NCI-H1694 (cell line): Measurements from ENCODE around the gene RSPH1.

Source experiments
- DNase-seq: peaks from one replicate; lab custom pipeline; 2025; lab: John Stamatoyannopoulos, UW

RSPH1 gene

GRCh38 chr21:42496120-42496838 is at the start of gene RSPH1:
Gene RSPH1, minus strand, starts transcription at chr21:42496224. Its CDS starts 38 bp downstream, at chr21:42496186.
- peak; percentile 97 for DNase-seq

- no peak for DNase-seq
Measured at GRCh38 chr21:42545745-42546144, 49.7 kb upstream of the RSPH1 start.

GRCh38 chr21:42545317-42545716 is 49.3 kb upstream of the RSPH1 start:
- DNase-seq: no peak

GRCh38 chr21:42544544-42544943 is 48.5 kb upstream of the RSPH1 start:
- DNase-seq: no peak

GRCh38 chr21:42543106-42543847 is 47.3 kb upstream of the RSPH1 start:
- DNase-seq: no peak

- no peak for DNase-seq
Measured at GRCh38 chr21:42542596-42542995, 46.6 kb upstream of the RSPH1 start.

GRCh38 chr21:42542196-42542595 is 46.2 kb upstream of the RSPH1 start:
- no peak for DNase-seq

GRCh38 chr21:42541618-42542017 is 45.6 kb upstream of the RSPH1 start:
- no peak for DNase-seq

- no peak for DNase-seq
Measured at GRCh38 chr21:42541174-42541573, 45.1 kb upstream of the RSPH1 start.

GRCh38 chr21:42540396-42540795 is 44.4 kb upstream of the RSPH1 start:
- DNase-seq: no peak

- no peak for DNase-seq
Measured at GRCh38 chr21:42539931-42540343, 43.9 kb upstream of the RSPH1 start.

- DNase-seq: no peak
Measured at GRCh38 chr21:42539342-42539741, 43.3 kb upstream of the RSPH1 start.

GRCh38 chr21:42538479-42539275 is 42.7 kb upstream of the RSPH1 start:
- DNase-seq: no peak

- no peak for DNase-seq
Measured at GRCh38 chr21:42537106-42537742, 41.2 kb upstream of the RSPH1 start.

- DNase-seq: no peak
Measured at GRCh38 chr21:42536601-42537000, 40.6 kb upstream of the RSPH1 start.

- DNase-seq: no peak
Measured at GRCh38 chr21:42535602-42536171, 39.7 kb upstream of the RSPH1 start.

- DNase-seq: no peak
Measured at GRCh38 chr21:42534421-42535378, 38.7 kb upstream of the RSPH1 start.

- no peak for DNase-seq
Measured at GRCh38 chr21:42533963-42534355, 37.9 kb upstream of the RSPH1 start.

GRCh38 chr21:42533306-42533962 is 37.4 kb upstream of the RSPH1 start:
- DNase-seq: no peak
